Coronary artery (tissue), 2 donors: Measurements from ENCODE around the gene CDC25A.

Experiments
- DNase-seq: peaks from one replicate; pipeline ENCODE4 v3.0.0-alpha.2; 2017; ENCODE audit warnings: low spot score
- H3K27ac ChIP-seq, 2 donors: fragments of 200-600 bp; sonication (generic); one replicate each; pipeline ENCODE4 v1.5.1; 2016 to 2019
- H3K4me3 ChIP-seq: fragments of 200-600 bp; sonication (generic); 2 replicates; pipeline ENCODE4 v1.5.1; 2016; ENCODE audit warnings: mild to moderate bottlenecking, moderate library complexity
- CTCF ChIP-seq: fragments of 200-600 bp; sonication (generic); IDR thresholded peaks from one replicate; pipeline ENCODE4 v1.5.1; 2019; ENCODE audit warnings: antibody characterized with exemption

CDC25A gene

DNA sequence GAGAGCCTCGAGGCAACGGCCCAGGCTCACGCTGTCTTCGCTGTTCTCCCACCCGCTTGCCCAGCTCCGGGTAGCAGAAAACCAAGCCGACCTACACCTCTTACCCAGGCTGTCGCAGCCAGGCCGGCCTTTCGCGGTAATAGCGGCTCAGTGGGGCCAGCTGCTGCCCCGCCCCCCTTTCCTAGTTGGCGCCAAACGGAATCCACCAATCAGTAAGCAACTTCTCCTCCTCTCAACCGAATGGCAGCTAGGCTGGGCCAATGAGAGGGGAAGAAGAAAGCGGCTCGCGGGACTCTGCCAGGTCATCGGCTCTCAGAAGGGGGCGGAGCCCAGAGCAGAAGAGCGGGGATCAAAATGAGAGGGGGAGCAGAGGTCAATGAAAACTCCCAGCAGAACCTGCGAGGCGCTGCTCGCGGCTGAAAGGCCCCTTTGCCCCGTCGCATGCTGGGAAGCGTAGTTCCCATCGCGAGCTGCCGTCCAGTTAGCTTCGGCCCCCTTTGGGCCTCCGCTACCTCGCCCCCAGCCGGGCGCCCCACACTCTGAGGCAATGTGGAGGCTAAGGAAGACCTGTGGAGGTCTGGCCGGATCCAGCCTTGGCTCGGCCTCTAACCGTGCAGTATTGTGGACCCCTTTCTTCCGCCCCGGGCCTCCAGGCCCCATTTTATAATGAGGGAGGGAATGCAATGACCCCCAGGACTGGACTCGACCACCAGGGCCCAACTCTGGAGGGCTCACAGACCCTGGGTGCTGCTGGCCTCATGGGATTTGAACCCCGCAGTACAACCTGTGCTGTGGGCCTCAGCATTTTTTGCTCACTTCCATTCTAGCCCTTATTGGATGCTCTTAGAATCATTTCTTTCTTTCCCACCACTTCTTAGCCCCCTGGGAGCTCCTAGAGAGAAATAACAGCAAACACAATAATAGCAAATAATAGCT lies at the start of gene CDC25A:
CDC25A (minus strand) TSS at position 152 of the 936 bp plus-strand sequence. CDS start 470 bp downstream, outside the sequence.
- Histone ChIP-seq H3K4me3 (peak within 1 kb of the TSS; percentile 88), H3K27ac (peak within 1 kb of the TSS; percentile 15 to 35)
- DNase-seq, result peak; percentile 98
- no peak for TF ChIP-seq CTCF

DNA sequence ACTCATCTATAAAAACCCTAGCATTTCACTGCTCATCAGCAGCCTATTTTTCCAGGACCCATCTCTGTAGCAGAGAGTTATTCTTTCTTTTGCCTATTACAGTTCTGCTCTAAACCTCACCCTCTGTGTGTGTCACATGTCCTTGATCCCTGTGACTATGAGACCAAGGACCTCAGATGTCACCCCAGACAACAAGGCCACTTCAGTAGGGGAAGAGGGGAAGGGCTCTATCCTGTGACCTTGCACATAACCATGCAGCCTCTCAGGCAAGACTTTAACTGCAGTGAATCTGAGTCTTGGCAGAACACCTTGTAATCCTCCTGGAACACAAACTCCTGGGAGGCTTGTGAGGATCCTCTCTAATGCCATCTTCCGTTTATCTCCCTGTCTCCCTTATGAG lies 48.3 kb upstream of the CDC25A start:
- DNase-seq, result no peak
- no peak overlapping the region for H3K4me3 ChIP-seq
- H3K27ac ChIP-seq, result no peak overlapping the region
- no peak for TF ChIP-seq CTCF

DNA sequence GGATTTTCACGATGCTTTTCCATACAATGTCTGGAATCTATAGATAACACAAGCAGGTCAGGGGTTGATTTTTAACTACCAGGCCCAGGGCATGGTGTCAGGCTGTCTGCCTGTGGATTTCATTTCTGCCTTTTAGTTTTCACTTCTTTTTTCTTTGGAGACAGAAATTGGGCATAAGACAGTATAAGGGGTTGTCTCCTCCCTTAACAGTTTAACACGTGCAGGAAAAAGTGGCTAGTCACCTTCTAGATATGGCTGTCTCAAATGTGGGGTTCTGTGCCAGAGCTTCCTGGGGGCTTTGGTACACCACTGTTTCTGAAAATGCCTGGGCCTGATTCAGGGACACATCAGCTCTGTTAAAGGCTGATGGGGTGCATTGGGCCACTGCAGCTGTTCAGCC lies 45.3 kb upstream of the CDC25A start:
- DNase-seq, result no peak
- no peak for TF ChIP-seq CTCF
- H3K4me3 ChIP-seq, result no peak overlapping the region
- no peak overlapping the region for H3K27ac ChIP-seq

DNA sequence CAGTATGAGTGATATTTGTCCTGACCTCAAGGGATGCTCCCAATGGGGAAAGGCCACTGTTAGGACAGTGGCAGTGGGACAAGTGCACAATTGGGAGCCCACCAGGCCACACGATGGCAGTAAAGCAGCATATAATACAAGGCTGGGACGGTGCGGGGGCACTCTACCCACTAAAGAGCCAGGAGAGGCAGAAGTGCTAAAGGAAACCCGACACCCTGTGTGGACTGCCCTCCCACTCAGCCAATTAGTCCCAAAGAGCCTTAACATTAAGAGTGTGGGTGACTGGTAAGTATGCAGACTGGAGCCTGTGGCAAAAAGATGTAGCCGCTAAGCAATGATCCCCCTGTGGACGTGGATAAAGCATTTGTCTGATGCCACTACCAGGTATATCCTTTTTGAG lies 44.5 kb upstream of the CDC25A start:
- DNase-seq, result peak; percentile 79
- Histone ChIP-seq H3K4me3 (peak overlapping the region; percentile 50), H3K27ac (peak overlapping the region in 1 of 2 donors; percentile 30)
- no peak for TF ChIP-seq CTCF

GRCh38 chr3:48232232-48232631 lies 44.0 kb upstream of the CDC25A start:
- no peak for DNase-seq
- Histone ChIP-seq H3K4me3 (no peak overlapping the region), H3K27ac (peak overlapping the region in 1 of 2 donors; percentile 30)
- no peak for TF ChIP-seq CTCF

DNA sequence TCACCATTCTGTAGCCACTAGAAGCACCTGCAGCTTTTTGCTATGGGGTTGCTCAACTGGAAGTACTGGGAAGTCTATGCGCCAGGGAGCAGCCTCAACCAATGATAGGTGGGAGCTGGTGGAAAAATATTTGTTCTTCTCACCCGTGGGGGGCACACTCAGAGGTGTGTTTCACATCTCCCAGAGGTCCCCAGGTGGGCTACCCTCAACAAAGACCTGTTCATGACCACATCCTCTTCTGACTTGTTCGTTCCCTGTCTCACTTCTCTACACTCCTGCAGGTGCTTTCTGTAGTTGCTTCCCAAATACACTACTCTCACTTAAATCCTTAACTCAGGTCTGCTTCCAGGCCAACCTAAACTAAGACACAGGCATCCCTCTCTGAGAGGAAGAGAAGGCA lies 38.7 kb upstream of the CDC25A start:
- TF ChIP-seq CTCF, result no peak
- DNase-seq, result no peak
- H3K4me3 ChIP-seq, result no peak overlapping the region
- no peak overlapping the region for H3K27ac ChIP-seq

GRCh38 chr3:48225587-48225986 lies 37.4 kb upstream of the CDC25A start:
- TF ChIP-seq CTCF, result no peak
- DNase-seq, result no peak
- H3K27ac ChIP-seq, result no peak overlapping the region
- no peak overlapping the region for H3K4me3 ChIP-seq
